GM19452 (cell line): ENCODE data around the gene FAM171A2.

ENCODE experiments used
- ATAC-seq: cut with Tn5 transposase; IDR thresholded peaks from one replicate; pipeline ENCODE4 v1.9.1; 2021; ENCODE audit not compliant: unreplicated experiment

Gene FAM171A2

DNA sequence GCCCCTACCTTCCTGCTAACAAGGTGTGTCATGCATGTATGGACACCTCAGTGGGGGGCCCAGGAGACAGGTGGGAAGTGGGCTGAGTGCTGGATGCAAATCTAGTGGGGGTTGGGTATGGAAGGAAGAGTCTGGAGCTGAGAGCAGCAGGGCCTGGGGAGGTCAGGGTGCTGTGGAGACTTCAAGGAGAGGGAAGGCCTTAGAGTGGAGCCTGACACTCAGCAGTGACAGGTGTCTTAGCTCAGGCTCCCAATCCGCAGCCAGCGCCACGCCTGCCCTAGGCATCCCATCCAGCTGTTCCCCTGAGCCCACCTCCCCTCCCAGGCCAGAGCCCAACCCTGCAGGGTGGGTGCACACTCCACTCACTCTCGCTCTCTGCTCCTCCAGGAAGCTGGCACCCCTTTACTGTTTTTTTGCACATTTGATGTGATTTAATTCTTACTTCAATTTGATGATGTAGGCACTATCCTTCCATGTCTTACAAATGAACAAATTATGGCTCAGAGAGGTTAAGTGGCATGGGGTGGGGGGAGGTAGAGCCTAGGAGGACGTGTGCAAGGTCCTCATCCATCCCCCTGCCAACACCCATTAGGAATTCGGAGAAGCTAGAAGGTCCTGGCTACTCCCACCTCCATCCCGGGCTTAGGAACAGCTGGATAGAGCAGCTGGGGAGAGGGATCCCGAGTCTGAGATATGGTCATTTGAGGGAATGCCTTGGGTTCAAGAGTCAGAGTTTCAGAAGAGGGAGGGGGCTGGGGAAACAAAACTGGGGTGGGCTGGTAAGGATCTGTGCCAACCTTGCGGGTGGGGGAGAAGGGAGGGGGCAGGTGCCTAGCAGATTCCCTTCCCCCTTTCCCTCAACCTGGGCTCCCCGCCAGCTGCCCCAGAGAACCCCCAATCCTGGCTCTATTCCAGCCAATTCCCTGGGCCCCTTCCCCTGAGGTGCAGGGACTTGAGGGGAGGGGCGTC lies 2.1 kb downstream of the FAM171A2 start:
- ATAC-seq = no peak

DNA sequence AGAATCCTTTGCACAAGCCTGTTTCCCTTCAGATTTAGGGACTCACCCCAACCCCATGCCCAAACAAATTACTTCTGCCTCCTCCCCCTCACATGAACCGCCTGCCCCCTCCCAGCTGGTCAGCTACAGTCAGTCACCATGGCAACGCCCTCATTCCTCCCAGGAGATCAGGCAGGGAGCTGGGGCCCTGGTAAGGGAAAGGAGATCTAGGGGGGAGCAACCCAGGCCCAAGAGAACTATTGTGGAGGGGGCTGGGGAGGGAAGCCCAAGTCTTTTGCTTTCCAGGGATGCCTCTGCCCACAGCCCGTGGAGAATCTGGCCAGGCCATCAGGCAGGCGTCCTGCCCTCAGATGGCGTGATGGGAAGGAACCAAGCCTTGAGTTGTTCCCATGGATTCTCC lies 2.8 kb downstream of the FAM171A2 start:
- no peak for ATAC-seq

DNA sequence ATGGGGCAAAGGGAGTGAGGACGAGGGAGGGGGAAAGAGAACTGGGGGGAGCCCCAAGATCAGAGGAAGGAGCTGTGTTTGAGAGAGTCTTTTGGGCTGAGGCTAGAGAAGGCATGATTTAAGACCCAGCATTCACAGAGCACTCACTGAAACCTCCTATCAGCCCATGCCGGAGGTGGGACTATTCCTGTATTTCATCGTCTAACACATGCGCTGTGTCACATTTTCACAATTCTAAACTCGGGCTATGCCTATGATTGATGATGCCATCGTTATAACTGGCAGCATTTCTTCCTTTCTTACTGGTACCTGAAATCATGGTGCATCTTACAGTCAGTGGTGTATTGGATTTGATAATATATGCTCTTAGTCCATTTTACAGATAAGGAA lies 3.5 kb downstream of the FAM171A2 start:
- ATAC-seq = no peak

DNA sequence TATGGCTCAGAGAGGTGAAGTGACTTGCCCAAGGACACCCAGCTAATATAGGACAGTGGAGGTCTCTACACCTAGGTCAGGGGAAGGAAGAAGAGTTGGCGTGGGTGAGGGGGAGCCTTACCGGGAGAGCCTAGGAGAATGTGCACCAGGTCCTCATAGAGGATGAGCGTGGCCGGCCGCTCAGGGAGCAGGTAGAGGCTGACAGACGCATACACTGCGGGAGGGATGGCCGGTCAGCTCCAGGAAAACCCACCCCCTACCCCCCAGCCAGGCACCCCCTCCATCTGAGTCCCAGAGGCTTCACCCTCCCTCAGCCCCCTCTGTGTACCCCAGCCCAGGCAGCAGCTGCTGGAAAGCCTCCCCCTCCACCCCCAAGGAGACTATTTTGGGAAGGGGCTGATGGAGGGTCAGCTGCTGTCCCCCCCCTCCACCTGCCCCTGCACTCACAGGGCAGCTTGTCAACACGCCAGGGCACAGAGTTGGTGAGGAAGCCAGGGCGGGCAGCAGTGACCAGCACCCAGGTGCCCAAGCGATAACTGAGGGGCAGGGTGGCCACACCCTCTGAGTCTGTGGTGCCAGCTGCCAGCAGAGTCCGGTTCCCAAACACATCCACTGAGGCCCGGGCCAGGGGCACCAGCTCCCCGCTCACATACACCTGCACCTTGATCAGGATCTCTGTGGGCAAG lies 4.1 kb downstream of the FAM171A2 start:
- ATAC-seq = no peak

DNA sequence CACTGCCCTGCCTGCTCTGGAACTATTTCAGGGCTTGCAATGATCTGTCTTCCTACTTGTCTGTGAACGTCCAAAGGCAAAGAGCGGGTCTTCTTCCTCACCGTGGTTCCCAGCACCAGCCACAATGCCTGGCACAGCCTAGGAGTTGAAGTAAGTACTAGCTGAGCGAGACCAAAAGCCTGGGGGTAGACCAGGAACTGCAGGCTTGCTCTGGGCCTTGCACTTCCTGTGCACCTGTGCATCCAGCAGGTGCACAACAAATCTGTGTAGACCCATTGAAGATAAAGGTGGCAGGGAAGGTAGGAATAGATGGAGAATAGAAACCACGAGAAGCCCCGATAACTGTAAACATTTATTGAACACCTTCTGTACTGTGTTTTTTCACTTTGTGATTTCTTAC lies 4.6 kb downstream of the FAM171A2 start:
- no peak for ATAC-seq

DNA sequence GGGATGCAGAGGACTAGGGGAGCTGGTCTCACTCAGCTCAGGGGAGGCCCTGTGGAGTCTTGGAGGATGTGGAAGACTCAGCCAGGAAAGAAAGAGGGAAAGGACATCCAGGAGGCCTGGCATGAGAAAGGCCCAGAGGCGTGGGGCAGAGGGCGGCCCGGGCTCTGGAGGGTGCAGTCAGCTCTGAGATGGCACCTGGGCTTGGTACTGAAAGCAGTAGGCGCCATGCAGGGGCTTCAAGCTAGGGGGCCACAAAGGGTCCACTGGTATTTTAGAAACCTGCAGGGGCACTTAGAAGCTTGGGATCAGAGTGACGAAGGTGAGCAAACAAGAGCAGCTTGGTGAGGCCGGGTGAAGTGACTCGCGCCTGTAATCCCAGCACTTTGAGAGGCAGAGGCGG lies 5.6 kb downstream of the FAM171A2 start:
- ATAC-seq = no peak

DNA sequence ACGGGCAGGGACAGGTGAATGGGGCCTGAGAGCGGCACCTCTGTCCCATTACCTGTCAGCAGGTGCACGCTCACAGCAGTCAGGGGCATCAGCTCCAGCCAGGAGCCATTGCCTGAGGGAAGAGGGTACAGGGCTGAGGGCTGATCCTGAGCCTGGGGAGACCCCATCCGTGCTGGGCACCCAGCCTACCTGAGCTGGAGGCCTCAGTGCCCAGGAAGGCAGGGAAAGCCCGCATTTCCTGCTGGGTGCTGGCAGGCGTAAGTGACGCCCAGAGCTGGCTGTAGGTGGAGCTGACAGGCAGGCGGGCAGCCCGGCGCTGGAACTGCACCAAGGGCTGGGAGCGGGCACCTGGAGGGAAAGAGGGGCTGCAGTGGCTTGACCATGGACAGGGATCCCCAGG lies 7.4 kb downstream of the FAM171A2 start:
- ATAC-seq = no peak

DNA sequence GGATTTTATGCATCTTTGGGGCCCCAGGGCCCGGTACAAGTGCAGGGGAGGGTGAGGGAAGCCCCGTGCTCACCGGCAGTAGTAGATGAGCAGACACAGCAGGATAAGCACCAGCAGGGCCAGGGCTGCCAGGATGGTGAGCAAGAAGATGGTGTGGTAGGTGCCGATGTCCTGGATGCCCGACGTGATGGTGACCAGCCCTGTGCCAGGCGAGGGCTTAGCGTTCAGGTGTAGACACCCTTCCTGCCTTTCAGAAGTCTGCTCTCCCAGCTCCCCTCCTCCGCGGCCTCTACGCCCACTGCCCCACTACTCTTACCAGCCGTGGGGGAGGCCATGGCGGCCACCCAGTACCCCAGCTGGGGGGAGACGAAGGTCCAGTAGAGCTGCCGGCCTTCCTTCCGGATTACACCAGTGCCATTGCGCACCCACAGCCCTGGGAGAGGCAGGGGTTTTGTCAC lies 8.0 kb downstream of the FAM171A2 start:
- ATAC-seq = no peak

DNA sequence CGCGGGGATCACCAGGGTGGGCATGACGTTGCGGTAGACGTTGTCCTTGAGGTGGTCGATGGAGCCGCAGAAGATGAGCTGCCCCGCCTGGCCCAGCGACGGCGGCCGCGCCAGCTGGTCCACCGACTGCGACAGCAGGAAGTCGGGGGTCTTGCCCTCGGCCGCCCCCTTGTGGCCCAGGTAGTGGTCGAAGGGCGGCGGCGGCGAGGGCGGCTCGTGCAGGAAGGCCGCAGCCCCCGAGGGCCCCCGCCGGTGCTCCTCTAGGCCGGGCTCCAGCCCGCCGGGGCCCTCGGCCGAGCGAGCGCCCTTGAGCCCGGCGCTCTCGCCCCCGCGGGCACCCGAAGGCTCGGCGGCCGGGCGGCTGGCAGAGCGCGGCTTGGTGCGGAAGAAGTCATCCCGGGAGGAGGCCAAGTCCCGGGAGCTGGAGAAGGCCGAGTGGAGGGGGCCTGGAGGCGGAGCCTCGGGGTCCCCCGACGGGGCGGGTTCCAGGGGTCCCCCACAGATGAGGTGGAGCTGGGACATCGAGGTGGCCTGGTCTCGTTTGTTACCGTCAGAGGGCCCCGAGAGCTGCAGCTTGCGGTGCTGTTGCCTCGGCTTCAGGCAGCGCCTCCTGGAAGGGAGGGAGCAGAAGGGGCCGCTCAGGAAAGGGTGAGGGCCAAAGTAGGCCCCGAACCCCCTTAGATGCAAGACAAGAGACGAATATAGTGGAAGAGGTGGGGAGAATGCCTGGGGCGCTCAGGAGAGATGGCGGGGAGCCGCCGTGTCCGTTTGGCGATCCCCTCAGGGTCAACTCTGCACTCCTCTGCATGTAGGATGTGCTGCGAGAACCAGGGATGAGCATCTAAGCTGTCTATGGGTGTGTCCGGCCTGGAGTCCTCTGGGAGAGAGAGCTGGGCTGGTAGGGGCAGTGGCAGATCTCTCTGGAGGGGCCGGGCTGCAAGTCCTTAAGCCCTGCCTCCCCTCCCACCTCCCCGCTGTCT lies 8.8 kb downstream of the FAM171A2 start:
- ATAC-seq = no peak

DNA sequence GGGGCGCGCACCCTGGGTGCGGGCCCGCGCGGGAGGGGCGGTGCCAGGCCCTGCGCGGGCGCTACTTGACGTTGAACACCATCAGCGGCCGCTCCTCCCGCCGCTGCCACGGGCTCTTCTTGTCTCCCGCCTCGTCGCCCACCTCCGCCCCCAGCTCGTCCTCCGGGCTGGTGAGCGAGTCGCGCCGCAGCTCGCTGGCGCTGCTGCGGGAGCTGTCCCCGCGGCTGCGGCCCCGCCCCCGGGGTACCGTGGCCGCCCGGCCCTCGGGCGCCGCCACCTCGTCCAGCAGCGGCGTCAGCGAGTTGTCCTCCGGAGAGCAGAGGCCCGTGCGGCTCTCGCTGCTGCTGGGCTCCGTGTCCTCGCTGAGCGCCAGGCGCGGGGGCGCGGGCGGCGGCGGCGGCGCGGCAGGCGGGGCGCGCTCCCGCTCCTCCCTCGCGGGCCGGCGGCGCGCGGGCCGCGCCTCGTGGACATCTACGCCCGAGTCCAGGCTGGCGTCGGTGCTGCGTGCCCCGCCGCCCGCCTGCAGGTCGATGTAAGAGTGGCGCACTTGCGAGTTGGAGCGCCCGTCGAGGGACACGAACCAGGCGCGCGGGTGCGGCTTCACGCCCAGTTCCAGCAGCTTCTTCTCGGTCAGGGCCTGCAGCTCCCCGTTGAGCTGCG lies 9.9 kb downstream of the FAM171A2 start:
- no peak for ATAC-seq

DNA sequence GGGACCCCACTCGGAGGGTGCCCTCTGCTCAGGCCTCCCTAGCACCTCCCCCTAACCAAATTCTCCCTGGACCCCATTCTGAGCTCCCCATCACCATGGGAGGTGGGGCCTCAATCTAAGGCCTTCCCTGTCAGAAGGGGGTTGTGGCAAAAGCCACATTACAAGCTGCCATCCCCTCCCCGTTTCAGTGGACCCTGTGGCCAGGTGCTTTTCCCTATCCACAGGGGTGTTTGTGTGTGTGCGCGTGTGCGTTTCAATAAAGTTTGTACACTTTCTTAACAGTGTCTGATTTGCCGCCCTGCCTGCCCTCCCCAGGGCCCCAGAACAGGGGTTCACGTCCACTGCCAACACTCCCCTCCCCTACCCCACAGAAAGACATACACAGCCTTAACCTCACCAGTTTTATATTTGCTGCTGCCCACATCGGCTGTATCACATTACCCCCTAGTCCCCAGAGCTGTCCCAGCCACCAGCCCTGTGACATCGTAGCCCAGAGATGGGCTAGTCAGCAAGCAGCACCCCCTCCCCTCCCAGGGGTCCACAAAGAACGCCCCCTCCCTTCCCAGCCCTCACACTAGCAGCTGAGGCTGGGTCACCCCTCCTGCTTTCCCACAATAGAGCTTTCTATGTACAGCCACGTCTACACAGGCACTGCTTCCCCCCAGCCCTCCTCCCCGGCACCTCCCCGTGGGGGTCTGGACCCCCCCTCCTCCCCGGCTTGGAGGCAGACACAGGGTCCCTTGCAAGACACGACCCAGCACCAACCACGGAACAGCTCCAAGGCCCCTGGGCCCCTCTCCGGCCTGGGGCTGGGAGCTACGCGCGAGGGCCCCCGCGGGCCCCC lies 10.6 kb downstream of the FAM171A2 start:
- ATAC-seq = no peak

DNA sequence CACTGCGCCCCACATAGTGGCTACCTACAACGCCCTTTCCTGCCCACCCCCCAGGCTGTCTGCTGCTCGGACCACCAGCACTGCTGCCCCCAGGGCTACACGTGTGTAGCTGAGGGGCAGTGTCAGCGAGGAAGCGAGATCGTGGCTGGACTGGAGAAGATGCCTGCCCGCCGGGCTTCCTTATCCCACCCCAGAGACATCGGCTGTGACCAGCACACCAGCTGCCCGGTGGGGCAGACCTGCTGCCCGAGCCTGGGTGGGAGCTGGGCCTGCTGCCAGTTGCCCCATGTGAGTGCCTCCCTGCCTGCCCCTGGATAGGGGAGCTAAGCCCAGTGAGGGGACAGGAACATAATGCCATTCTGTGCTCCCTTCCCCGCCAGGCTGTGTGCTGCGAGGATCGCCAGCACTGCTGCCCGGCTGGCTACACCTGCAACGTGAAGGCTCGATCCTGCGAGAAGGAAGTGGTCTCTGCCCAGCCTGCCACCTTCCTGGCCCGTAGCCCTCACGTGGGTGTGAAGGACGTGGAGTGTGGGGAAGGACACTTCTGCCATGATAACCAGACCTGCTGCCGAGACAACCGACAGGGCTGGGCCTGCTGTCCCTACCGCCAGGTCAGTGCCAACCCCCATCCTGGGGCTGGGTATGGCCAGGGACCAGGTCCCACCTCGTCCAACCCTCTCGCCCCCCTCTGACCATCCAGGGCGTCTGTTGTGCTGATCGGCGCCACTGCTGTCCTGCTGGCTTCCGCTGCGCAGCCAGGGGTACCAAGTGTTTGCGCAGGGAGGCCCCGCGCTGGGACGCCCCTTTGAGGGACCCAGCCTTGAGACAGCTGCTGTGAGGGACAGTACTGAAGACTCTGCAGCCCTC lies 11.5 kb downstream of the FAM171A2 start:
- no peak for ATAC-seq

DNA sequence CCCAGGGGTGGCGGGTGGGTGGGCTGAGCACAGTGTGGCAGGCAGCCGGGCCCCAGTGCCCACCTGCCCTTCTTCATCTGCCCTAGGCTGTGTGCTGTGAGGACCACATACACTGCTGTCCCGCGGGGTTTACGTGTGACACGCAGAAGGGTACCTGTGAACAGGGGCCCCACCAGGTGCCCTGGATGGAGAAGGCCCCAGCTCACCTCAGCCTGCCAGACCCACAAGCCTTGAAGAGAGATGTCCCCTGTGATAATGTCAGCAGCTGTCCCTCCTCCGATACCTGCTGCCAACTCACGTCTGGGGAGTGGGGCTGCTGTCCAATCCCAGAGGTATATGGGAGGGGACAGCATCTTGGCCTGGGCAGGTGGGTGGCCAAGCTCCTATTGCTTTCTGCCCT lies 12.2 kb downstream of the FAM171A2 start:
- no peak for ATAC-seq

DNA sequence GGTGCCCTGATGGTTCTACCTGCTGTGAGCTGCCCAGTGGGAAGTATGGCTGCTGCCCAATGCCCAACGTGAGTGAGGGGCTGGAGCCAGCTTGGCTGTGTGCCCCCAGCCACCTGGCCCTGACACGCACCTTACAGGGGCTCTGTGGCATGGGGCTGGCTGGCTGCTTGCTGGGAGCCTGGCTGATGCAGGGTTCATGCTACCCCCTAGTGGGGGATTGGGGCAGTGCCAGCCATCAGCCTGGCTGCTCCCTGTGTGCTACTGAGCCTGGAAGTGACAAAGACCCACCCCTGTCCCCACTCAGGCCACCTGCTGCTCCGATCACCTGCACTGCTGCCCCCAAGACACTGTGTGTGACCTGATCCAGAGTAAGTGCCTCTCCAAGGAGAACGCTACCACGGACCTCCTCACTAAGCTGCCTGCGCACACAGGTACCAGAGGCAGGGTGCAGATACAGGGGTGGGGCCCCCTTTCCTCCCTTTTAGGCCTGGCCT lies 12.9 kb downstream of the FAM171A2 start:
- no peak for ATAC-seq

DNA sequence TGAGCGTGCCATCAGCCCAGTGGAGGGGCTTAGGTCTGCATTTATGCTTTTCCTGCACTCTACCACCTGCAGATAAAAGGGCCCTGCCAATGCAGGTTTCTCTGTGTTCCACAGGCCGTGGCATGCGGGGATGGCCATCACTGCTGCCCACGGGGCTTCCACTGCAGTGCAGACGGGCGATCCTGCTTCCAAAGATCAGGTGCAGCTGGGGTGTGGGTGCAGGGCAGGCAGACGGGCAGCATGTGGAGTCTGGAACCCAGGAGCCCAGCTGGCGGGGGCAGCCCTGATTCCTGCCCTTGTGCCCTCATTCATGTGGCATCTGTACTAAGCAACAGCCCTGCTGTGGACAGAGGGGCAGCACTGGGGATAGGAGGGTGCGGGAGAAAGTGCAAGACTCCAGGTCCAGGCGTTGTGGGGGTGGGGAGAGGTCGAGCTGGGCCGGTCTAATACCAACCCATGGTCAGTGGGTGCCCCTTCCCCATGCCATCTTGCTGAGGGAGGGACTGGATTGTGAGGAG lies 14.0 kb downstream of the FAM171A2 start:
- ATAC-seq = no peak

DNA sequence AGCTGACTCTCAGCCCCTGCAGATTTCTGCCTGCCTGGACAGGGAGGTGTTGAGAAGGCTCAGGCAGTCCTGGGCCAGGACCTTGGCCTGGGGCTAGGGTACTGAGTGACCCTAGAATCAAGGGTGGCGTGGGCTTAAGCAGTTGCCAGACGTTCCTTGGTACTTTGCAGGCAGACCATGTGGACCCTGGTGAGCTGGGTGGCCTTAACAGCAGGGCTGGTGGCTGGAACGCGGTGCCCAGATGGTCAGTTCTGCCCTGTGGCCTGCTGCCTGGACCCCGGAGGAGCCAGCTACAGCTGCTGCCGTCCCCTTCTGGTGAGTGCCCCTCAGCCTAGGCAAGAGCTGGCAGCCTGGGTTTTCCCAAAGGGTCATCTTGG lies 14.7 kb downstream of the FAM171A2 start:
- no peak for ATAC-seq

DNA sequence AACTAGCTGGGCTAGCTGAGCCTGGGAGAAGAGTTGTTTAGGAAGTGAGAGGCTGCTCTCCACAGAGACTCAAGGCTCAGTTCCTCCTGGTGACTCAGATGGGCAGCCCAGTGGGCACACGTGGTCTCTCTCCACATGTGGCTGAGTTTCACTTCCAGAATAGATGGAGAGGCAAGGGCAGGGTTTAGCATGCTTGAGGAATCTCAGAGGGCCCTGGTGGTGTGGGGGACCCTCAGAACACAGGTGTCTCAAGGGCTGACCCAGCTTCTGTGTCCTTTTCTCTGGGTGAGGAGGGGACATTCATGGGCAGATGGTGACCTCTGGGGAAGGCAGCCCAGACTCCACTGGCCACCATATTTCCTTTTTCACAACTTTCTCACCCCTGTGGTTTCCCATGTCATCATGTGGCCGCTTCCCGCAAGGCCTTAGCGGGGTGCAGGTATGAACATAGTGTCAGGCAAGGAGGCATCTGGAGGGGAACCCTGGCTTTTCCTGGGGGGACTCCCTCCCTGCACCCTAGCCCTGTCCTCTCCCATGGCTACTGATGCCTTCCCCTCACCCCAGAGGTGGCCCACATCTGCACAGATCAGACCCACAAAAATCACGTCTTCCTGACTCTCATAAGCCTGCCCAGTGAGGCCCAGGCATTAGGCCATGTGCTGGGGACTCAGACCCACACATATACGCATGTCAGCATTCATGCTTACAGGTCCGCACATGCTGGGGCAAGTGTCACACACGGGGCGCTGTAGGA lies 15.2 kb downstream of the FAM171A2 start:
- ATAC-seq = peak; percentile 44
